Activated CD8-positive, alpha-beta memory T cell treated with anti-CD3 and anti-CD28 coated beads, Interleukin-2, amount 50 U/mL, for 48 hours (primary cell): ENCODE measurements around the gene EN2.

Experiments
- DNase-seq: peaks from one replicate; pipeline ENCODE4 v3.0.0-alpha.2; 2020

EN2 gene

DNA sequence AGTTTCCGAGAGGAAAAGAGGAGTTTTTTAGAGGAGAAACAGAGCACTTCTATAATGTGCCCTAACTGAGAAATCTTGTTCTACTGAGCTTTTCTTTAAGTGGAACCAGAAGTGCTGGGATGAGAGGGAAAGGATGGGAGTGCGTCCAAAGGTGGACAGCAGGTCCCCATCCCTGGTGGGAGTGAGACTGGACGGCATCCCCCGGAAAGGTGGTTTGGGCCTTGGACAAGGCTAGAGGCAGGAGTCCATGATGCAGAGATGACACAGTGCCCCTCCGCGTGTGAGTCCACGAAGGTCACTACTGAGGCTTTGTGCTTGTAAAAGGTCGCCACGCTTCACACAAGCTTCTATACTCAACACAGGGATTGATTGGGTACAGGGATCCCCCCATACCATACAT lies 6.1 kb upstream of the EN2 start:
- no peak for DNase-seq

DNA sequence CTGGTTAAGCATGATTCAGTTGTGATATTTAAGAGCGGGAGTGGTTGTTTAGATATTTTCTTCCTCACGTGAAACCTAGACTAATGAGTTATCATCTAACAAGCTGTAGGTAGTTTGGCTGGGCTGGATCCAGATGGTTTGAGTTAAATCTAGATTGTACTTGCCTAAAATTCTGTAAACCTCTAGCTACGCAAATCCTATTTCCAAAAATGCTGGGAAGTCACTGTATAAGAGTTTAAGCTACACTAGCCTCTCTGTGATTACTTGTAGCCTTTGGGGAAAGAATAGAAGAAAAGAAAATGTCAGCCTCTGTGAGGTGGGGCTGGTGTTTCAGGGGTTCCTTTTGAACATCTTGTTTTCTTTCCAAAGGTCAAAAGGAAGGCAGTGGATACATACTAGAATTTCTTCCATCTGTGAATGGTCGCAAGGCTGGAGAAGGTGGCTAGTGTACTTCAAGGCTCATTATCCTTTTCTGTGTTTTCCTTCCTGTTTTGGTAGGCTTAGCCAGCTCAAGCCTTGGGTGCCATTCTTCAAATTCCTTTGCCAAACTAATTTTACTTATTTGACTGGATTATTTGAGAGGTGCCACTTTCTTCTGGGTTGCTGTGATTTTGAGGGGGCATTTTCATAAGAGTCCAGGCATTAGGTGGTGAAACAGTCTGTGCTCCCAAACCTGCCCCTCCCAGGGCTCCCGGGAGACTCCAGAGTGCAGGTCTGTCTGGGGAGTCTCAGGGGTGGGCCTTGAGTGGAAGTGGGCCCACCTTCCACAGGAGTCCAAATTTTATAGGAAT lies 5.2 kb upstream of the EN2 start:
- no peak for DNase-seq

GRCh38 chr7:155453296-155454182 lies 4.4 kb upstream of the EN2 start:
- DNase-seq, result no peak

- no peak for DNase-seq
These were observed 3.5 kb upstream of the EN2 start for GRCh38 chr7:155454183-155455112.

- no peak for DNase-seq
These were observed 2.7 kb upstream of the EN2 start for GRCh38 chr7:155455132-155455693.

DNA sequence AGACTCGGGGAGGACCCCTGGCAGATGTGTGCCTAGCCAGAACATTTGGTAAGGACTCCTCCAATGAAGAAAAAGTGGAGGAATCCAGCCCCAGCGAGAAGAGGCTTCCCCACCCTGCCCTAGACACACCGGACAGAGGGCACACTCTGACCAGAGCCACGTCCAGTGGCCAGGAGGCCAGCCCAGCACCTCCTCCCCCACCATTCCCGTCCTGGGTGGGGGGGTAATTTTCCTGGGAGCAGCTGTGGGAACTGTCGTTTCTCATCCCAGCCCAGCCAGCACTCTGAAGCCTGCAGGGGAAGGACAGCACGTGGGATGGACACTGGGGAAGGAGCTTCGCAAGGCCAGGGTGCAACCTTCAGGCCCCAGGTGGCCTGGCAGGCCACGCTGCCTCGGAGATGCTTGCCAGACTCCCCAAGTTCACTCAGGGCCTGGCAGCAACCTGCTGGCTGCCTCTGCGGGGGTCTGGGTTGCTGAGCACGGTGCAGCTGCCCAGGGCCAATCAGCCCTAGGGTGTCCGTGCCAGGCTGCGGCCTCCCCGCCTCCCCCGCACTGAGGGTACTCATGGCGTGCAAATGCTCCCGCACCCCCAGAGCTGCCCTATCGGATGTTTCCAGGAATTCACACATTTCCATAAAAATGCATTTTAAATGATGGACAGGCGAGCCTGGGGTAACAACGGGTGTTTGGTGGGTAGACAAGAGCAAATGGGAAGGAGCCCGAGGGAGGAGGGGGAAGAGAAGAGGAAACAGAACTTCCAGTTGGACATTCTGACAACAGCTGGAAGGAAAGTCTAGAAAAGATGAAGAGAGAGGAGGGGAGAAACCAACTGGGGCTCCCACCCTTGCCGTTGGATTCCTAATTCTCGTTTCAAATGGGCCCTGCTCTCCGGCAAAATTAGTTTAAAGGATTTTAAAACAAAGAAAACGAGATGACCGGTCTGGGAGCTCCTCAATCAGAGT lies 1.9 kb upstream of the EN2 start:
- DNase-seq, result no peak

DNA sequence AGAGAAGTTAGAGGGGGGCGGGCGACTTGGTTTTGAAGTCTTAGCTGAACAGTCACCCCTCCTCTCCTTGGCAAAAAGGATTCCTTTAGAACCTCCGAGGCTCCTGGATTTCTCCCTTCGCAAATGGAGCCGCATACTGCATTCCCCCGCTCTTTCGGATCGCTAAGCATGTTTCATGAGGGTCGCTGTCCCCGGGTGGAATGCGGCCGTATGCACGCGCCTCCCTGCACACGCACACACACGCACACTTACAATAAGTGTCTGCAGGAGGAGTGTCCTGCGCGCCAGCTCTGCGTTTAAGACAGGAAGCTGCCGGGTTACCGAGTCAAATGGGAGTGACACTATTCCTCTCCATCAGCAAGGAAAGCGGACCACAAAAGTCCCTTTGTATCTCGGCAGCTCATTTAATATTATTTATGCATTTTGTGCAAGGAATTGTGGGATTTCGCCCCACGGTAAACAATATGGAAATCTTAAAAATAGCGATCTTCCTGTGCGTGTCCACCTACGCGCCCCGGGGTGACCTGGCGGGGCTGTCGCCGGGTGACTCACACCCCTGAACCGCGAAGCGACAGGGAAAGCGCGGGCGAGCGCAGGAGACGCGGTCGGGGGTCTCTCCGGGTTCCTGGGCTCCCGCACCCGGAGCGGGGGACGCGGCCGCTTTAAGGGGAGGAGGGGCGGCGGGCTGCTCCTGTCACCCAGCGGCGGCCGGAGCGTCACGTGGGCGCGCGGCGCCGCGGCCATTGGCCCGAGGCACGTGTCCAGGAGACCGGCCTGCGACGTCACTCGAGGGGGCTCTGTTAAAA lies 988 bp upstream of the EN2 start:
- peak; percentile 64 for DNase-seq

DNA sequence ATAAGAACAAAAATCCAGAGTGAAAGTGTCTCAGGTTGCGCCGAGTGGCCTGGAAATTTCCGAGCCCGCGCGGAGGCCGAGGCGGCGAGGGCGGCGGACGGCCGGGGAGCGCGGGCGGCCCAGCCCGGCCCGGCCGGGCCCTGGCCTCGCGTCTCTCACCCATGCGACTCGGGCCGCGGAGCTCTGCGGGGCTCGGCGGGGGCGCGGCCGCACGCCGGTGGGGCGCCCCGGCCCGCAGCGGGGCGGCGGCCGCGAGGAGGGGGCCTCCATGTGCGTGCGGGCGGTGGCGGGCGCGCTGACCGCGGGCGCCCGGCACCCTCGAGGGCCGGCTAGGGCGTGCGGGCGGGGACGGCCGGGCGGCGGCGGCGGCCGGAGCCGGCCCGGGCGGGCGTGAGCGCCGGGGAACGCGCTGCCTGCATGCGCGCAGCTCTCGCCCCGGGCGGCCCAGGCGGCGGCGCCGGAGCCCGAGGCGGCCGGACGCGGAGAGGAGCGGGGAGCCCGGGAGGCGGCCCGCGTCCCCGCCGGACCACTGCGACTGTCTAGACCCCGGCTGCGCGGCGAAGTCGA lies 302 bp upstream of the EN2 start:
- peak; percentile 59 for DNase-seq

DNA sequence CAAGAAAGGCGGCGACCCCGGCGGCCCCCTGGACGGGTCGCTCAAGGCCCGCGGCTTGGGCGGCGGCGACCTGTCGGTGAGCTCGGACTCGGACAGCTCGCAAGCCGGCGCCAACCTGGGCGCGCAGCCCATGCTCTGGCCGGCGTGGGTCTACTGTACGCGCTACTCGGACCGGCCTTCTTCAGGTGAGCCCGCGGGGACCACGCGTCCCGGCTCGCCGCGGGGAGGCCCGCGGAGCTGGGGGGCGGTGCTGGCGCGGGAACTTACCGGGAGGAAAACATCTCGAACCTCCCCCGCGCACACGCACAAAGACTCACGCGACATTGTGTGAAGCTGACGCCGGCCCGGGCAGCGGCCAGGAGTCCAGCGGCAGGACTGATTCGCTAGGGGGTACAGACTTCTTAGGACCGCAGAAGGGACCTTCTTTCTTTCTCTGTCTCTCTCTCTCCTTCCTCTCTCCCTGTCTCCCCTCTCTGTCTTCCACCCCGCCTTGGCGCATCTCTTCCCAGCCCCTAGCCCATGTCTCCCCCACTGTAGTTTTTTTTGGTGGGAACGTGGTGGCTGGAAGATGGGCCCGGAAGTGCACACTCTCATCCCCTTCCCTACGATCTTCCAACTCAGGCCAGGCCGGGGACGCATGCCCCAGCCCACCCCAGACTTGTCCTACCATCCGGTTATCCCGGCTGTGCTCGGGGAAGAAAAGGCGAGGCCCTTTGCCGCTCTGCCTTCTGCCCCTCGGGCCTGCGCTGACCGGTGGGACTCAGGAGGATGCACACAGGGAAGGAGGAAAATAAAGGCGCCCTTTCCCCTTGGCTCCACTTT lies 1.2 kb downstream of the EN2 start:
- no peak for DNase-seq

- no peak for DNase-seq
These were observed 2.0 kb downstream of the EN2 start for GRCh38 chr7:155459700-155460461.

GRCh38 chr7:155460926-155461613 lies 3.1 kb downstream of the EN2 start:
- no peak for DNase-seq

DNA sequence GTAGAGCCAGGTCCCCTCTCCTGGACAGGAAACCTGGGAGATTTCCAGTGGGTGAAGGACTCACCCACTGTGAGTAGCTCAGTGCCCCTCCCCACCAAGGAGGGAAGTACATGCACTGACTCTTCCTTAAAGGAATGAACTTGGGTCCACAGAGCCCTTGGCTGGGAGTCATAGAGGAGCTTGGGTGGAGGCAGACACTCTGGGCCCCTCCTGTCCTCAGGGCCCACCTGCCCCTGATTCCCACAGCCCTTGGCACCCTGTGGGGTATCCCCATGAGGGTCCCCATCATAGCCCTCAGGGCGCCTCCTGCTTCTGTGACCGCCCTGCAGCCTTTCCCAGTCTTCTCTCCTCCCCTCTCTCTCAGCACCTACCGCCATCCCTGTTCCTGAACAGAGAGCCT lies 3.7 kb downstream of the EN2 start:
- DNase-seq, result no peak

DNA sequence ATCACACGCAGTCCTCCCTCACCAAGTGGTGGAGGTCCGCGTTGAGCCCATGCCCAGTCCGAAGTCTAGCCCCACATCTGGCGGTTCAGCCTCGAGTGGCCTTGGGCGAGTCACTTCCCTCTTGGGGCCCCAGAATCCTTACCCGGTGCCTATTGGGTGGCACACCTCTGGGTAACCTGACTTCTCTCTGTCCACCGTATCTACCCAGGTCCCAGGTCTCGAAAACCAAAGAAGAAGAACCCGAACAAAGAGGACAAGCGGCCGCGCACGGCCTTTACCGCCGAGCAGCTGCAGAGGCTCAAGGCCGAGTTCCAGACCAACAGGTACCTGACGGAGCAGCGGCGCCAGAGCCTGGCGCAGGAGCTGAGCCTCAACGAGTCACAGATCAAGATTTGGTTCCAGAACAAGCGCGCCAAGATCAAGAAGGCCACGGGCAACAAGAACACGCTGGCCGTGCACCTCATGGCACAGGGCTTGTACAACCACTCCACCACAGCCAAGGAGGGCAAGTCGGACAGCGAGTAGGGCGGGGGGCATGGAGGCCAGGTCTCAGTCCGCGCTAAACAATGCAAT lies 4.3 kb downstream of the EN2 start:
- DNase-seq, result no peak

DNA sequence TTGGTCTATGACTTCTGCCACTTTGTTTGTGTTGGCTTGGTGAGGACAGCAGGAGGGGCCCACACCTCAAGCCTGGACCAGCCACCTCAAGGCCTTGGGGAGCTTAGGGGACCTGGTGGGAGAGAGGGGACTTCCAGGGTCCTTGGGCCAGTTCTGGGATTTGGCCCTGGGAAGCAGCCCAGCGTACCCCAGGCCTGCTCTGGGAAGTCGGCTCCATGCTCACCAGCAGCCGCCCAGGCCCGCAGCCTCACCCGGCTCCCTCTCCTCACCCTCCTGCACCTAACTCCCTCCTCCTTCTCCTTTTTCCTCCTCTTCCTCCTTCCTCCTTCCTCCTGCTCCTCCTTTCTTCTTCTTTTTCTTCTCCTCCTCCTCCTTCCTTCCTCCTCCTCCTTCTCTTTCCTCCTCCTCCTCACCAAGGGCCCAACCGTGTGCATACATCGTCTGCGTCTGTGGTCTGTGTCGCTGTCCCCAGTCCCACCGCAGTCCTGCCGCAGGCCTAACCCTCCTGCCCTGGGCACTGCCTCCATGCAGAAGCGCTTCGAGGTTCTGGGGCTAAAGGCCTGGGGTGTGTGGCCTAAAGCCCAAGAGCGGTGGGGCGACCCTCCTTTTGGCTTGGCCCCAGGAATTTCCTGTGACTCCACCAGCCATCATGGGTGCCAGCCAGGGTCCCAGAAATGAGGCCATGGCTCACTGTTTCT lies 5.3 kb downstream of the EN2 start:
- no peak for DNase-seq

- no peak for DNase-seq
These were observed 6.3 kb downstream of the EN2 start for GRCh38 chr7:155464183-155464582.

DNA sequence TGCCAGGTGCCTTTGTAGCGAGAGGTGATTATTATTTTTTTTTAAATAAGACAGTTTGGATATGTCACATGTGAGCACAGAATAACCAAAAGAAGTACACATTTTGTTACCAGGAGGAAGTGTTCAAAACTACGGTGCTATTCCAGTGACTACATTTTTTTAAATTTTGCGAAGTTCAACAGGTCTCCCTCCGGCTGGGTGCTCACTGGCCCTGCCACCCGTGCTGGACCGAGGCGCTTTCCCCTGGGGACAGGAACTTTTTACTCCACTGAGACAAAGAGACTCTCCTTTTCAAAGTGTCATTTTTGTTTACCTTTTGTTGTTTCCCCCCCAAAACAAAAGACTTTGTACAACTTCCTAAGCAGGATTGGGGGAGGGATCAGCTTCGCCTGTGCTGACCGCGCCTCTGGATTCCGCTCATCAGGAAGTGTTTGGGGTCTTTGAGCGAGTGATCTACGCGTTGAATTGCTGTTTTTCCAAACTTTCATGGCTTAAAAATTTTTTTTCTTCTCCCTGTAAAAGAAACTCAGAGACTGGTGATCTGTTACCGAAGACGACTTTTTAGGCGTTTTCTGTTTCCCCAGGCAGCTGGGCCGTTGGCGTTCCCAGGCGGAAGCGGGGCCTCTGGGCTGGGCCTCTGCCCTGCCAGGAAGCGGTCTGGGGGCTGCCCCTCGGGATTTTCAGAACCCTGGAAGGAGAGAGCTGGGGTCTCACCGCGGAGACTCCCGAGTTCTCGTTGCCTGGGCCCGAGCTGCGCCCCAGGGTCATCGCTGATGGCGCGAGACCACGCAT lies 7.2 kb downstream of the EN2 start:
- DNase-seq, result no peak
